Stimulated activated CD8-positive, alpha-beta memory T cell treated with anti-CD3 and anti-CD28 coated beads, Interleukin-7, amount 100 ng/mL, for 48 hours (primary cell): ENCODE data around the gene SEMA3B.

Source experiments
- DNase-seq, 2 donors: peaks; one replicate each; pipeline ENCODE4 v3.0.0-alpha.2; 2020; ENCODE audit warnings: low read depth in 1 of 2; ENCODE audit errors: extremely low read depth in 1 of 2

The SEMA3B gene

DNA sequence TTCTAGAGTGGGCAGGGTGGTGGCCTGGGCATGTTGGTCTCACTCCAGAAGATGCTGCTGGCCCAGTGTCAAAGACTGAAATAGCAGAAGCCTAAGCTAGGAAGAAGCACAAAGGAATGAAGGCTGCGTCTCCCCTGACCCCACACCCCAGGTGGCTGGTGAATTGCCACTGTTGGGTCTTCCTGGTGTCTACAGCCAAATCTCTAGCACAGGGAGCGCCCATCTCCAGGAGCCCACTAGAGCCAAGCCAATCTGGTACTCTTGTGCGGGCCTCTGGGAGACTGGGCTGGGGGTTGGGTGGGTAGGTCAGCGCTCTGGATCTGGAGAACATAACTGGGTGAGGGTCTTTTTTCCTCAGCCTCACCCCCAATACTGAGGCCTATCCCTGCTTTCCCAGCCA lies 58.2 kb downstream of the SEMA3B start:
- no peak for DNase-seq
